C4-2B (cell line): ENCODE measurements around the gene CAB39.

Source experiments
- H3K27ac ChIP-seq: fragments of 450-650 bp; 2 replicates; pipeline ENCODE4 v1.5.1; 2017
- CTCF ChIP-seq: fragments of 450-650 bp; conservative IDR thresholded peaks from 2 replicates; pipeline ENCODE4 v1.5.1; 2017; ENCODE audit warnings: mild to moderate bottlenecking
- ZFX ChIP-seq: fragments of 450-650 bp; IDR thresholded peaks from 2 replicates; pipeline ENCODE4 v1.6.1; 2017

CAB39 gene

DNA sequence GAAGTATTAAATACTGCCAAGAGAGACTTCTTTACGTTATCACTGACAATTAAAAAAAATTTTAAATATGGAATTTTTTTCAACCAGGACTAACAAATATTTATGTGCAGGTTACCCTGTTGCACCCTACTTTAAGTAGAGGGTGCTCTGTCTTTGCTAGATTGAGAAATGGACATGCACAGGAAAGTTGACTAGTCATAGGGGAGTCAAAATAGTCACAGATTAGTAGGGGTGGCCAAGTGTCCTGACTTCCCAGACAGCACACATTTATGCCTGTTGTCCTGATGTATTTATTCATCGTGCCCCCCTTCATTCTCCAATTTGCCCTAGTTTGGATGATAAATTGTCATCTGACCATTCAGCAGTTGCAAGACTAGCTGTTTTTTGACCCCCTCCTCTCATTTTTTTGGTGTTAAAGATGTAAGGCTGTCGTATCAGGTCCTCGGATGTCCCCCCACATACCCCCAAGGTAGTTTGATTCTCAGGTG lies 20.3 kb downstream of the CAB39 start:
- no peak overlapping the region for H3K27ac ChIP-seq
- TF ChIP-seq CTCF (no peak), ZFX (no peak)

DNA sequence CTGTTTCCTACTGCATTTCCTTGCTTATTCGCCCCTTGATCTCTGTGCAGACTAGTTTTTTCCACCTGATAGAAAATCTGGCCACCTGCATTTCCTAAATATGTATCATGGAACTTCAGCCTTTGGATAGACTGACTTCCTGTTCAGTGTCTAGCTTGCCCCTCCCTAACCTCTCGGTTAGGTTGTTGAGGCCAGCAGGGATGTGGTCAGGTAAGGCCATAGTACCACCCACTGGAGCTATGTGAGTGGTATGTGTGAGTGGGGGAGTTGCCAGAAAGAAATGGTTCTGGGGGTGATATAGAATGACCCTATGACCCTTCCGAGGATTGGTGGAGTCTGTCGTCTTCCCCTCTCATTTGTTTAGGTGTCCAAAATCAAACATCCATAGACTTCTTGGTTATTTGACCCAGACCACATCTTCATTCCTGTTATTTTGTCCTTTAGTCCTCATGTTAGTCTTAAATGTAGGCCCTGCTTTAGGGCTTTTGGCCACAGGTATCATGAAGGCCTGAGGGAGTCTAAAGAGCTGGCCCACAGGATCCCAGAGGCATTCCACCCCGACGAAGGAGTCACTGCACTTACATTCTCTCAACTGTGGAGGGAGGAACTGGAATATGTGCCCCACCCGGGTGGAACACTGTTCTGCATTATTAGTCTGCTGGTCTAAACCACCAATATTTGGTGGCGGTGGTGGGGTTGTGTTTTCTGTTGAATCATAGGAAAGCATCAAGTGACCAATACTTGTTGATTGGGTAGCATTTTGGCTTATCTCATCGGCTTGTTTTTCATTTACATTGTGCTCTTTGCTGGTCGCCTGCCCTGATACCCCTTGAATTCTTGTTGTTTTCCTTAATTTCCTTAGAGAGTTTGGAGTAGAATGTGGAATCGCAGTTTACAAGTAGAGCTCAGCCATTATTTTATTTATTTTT lies 21.9 kb downstream of the CAB39 start:
- no peak for TF ChIP-seq CTCF
- no peak overlapping the region for H3K27ac ChIP-seq

DNA sequence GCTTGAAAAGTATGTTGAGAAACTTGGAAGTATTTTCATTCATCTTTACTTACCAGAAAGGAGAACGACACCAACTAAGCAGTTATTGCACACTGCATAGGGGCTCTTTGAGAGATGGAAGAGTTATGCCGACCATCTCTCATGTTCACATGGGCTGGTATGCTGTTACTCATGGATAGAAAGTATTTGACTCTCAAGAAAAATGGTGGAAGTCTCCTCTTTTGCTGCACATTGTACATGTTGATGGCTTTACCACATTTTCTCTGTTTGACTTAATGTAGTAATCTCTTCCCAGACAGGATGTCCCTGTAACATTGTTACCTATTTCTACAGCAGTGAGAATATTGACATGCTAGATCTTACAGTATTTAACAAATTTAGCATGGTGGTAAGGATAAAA lies 23.2 kb downstream of the CAB39 start:
- H3K27ac ChIP-seq, result no peak overlapping the region
- TF ChIP-seq ZFX (no peak), CTCF (no peak)

DNA sequence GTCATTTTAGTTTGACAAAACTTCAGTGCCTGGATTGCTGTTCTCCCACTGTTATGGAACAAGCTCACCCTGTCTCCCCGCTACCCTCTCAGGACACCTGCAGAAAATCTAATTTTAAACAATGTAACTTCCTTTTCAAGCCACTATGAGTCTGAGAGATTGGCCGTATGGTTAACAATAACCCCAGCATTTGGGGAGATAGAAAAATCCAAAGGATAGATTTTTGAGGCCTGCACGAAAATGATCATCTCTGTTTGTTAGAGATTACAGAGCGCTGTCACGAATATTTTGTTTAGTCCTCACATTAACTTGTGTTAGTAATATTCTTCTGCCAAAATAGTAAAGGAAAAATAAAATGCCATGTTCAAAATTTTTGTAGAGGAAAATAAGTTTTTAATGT lies 24.7 kb downstream of the CAB39 start:
- TF ChIP-seq ZFX (no peak), CTCF (no peak)
- H3K27ac ChIP-seq, result no peak overlapping the region

- TF ChIP-seq CTCF (no peak), ZFX (no peak)
- H3K27ac ChIP-seq, result no peak overlapping the region; the same call in 1 of the 2 replicates
These were observed 25.2 kb downstream of the CAB39 start for GRCh38 chr2:230737791-230738226.

DNA sequence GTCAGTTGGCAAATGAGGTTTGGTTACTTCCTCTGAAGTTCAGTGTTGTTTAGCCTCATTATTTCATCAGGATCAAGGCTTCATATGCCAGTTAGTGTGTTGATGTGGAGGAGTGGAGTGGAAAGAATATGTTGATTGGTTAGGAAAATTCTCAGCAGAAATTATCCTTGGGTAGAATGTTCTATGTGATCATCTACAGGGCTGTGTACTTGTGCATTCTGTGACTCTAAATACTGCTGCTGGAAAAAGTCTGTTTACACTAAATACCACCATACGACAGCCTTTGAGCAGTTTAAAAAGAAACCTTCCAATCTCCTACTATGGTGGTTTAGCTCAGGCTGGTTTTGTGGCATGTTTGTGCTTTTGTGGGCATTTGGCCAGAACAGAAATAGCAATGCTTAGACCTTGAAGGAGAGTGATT lies 25.8 kb downstream of the CAB39 start:
- H3K27ac ChIP-seq, result peak overlapping the region; percentile 33; the same call in 1 of the 2 replicates
- TF ChIP-seq CTCF (no peak), ZFX (no peak)

DNA sequence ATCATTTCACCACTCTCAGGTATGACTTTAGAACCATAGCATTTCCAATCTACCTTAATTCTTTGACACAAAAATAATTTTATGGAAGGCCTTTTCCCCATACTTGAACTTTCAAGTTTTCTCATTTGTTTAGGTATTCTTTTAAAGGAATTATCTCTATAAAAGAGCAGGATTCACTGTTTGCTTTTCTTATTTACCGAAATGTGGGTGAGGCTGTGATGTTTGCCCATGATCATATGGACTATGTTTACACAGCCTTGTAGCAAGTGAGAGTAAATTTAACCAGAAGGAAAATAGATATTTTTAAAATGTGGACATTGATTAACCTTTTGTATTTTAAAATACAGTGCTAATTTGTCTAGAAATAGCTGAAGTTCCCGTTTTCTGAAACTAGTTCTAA lies 26.3 kb downstream of the CAB39 start:
- peak overlapping the region; percentile 80 for H3K27ac ChIP-seq
- TF ChIP-seq ZFX (no peak), CTCF (no peak)
